Measurements from ENCODE around the gene VCX3B. TPM values are rescaled to one million over a fixed set of nuclear protein-coding genes. Genes with fewer than 3 reads are reported as not detected.
"Not testable (repeated sequence)": the region's sequence is repeated elsewhere in the genome, so short reads cannot be mapped to it uniquely, and the experiment has no call there.

Gene VCX3B
- not detected for total RNA-seq
- long read RNA-seq: 0 reads

GRCh38 chrX:8464530-8464929 lies at the start of gene VCX3B:
Gene VCX3B (plus strand): TSS chrX:8464830. CDS start chrX:8465451, 621 bp downstream.
- intact Hi-C loops (cut with DNase I, micrococcal nuclease); ATAC-seq; DNase-seq: not testable (repeated sequence)

GRCh38 chrX:8418301-8418700 lies 46.3 kb upstream of the VCX3B start:
- ATAC-seq (no peak), DNase-seq (no peak)
- intact Hi-C loops (cut with DNase I, micrococcal nuclease): no loop called here

GRCh38 chrX:8424912-8425311 lies 39.7 kb upstream of the VCX3B start:
- no peak for DNase-seq
- ATAC-seq: no peak
- intact Hi-C loops (cut with DNase I, micrococcal nuclease): no loop called here

GRCh38 chrX:8429692-8430249 lies 34.9 kb upstream of the VCX3B start:
- intact Hi-C loops (cut with DNase I, micrococcal nuclease): no loop called here
- ATAC-seq (no peak), DNase-seq (no peak)

GRCh38 chrX:8430444-8430843 lies 34.2 kb upstream of the VCX3B start:
- DNase-seq: no peak
- ATAC-seq: no peak
- intact Hi-C loops (cut with DNase I, micrococcal nuclease): no loop called here

- intact Hi-C loops (cut with DNase I, micrococcal nuclease): no loop called here
- ATAC-seq (no peak), DNase-seq (no peak)
Measured at GRCh38 chrX:8432396-8432795, 32.2 kb upstream of the VCX3B start.

GRCh38 chrX:8433109-8434062 lies 31.2 kb upstream of the VCX3B start:
- intact Hi-C loops (cut with DNase I, micrococcal nuclease): no loop called here
- ATAC-seq (peak; percentile 73), DNase-seq (no peak)

- DNase-seq (no peak), ATAC-seq (no peak)
- intact Hi-C loops (cut with DNase I, micrococcal nuclease): no loop called here
Measured at GRCh38 chrX:8447368-8447767, 17.3 kb upstream of the VCX3B start.

GRCh38 chrX:8452343-8452742 lies 12.3 kb upstream of the VCX3B start:
- intact Hi-C loops (cut with DNase I, micrococcal nuclease); DNase-seq; ATAC-seq: not testable (repeated sequence)

- DNase-seq: no peak
- intact Hi-C loops (cut with DNase I, micrococcal nuclease): no loop called here
- no peak for ATAC-seq
Measured at GRCh38 chrX:8453611-8454010, 11.0 kb upstream of the VCX3B start.

GRCh38 chrX:8455557-8455956 lies 9.1 kb upstream of the VCX3B start:
- ATAC-seq (no peak), DNase-seq (no peak)
- intact Hi-C loops (cut with DNase I, micrococcal nuclease): no loop called here

- DNase-seq (no peak), ATAC-seq (no peak)
- intact Hi-C loops (cut with DNase I, micrococcal nuclease): no loop called here
Measured at GRCh38 chrX:8462488-8462887, 2.1 kb upstream of the VCX3B start.

GRCh38 chrX:8484360-8484949 lies 19.8 kb downstream of the VCX3B start:
- ATAC-seq (no peak), DNase-seq (no peak)
- intact Hi-C loops (cut with DNase I, micrococcal nuclease): no loop called here

- ATAC-seq; DNase-seq; intact Hi-C loops (cut with DNase I, micrococcal nuclease): not testable (repeated sequence)
Measured at GRCh38 chrX:8495036-8495435, 30.4 kb downstream of the VCX3B start.

- intact Hi-C loops (cut with DNase I, micrococcal nuclease): no loop called here
- ATAC-seq (no peak), DNase-seq (no peak)
Measured at GRCh38 chrX:8500203-8500602, 35.6 kb downstream of the VCX3B start.

GRCh38 chrX:8502101-8502500 lies 37.5 kb downstream of the VCX3B start:
- intact Hi-C loops (cut with DNase I, micrococcal nuclease); DNase-seq; ATAC-seq: not testable (repeated sequence)

- ATAC-seq: no peak
- no peak for DNase-seq
- intact Hi-C loops (cut with DNase I, micrococcal nuclease): no loop called here
Measured at GRCh38 chrX:8504451-8504850, 39.8 kb downstream of the VCX3B start.

Measured in left colon (tissue), 2 donors.